ENCODE data around the gene SMTNL2.
"Not testable (repeated sequence)": the region's sequence is repeated elsewhere in the genome, so short reads cannot be mapped to it uniquely, and the experiment has no call there.

Gene SMTNL2

GRCh38 chr17:4560421-4560820, 23.9 kb upstream of the SMTNL2 start, which contains the start of gene GGT6:
Gene GGT6 (minus strand): TSS chr17:4560577. CDS start chr17:4560521, 56 bp downstream.
- DNase-seq (ENCODE audit: low spot score), result no peak

GRCh38 chr17:4560837-4561256, 23.5 kb upstream of the SMTNL2 start:
- DNase-seq (ENCODE audit: low spot score), result no peak

GRCh38 chr17:4562015-4562969, 22.0 kb upstream of the SMTNL2 start:
- no peak for DNase-seq (ENCODE audit: low spot score)

GRCh38 chr17:4565209-4566141, 18.9 kb upstream of the SMTNL2 start:
- DNase-seq (ENCODE audit: low spot score), result peak; percentile 85

GRCh38 chr17:4566785-4567184, 17.5 kb upstream of the SMTNL2 start:
- DNase-seq (ENCODE audit: low spot score), result peak; percentile 80

GRCh38 chr17:4569591-4569990, 14.7 kb upstream of the SMTNL2 start:
- DNase-seq (ENCODE audit: low spot score), result no peak

GRCh38 chr17:4572131-4572530, 12.2 kb upstream of the SMTNL2 start:
- no peak for DNase-seq (ENCODE audit: low spot score)

GRCh38 chr17:4573115-4573514, 11.2 kb upstream of the SMTNL2 start:
- DNase-seq (ENCODE audit: low spot score), result no peak

GRCh38 chr17:4573669-4574068, 10.7 kb upstream of the SMTNL2 start:
- no peak for DNase-seq (ENCODE audit: low spot score)

GRCh38 chr17:4574448-4575045, 9.8 kb upstream of the SMTNL2 start:
- DNase-seq (ENCODE audit: low spot score), result no peak

- no peak for DNase-seq (ENCODE audit: low spot score)
These were observed 8.2 kb upstream of the SMTNL2 start for GRCh38 chr17:4576161-4576558.

- no peak for DNase-seq (ENCODE audit: low spot score)
These were observed 7.5 kb upstream of the SMTNL2 start for GRCh38 chr17:4576729-4577322.

GRCh38 chr17:4577386-4577993, 6.8 kb upstream of the SMTNL2 start:
- no peak for DNase-seq (ENCODE audit: low spot score)

- not testable (repeated sequence) for DNase-seq (ENCODE audit: low spot score)
These were observed 6.0 kb upstream of the SMTNL2 start for GRCh38 chr17:4578349-4578748.

GRCh38 chr17:4579678-4580077, 4.7 kb upstream of the SMTNL2 start:
- no peak for DNase-seq (ENCODE audit: low spot score)

GRCh38 chr17:4580291-4580690, 4.0 kb upstream of the SMTNL2 start:
- no peak for DNase-seq (ENCODE audit: low spot score)

- DNase-seq (ENCODE audit: low spot score), result no peak
These were observed 2.2 kb upstream of the SMTNL2 start for GRCh38 chr17:4582101-4582501.

- no peak for DNase-seq (ENCODE audit: low spot score)
These were observed 1.6 kb upstream of the SMTNL2 start for GRCh38 chr17:4582691-4583090.

- no peak for DNase-seq (ENCODE audit: low spot score)
These were observed 1.1 kb upstream of the SMTNL2 start for GRCh38 chr17:4583206-4583605.

GRCh38 chr17:4583782-4584100, 588 bp upstream of the SMTNL2 start:
- no peak for DNase-seq (ENCODE audit: low spot score)

GRCh38 chr17:4584917-4585637, 748 bp downstream of the SMTNL2 start:
- no peak for DNase-seq (ENCODE audit: low spot score)
